GM12878 (cell line): ENCODE measurements around the gene NKD2. TPM values are rescaled to one million over a fixed set of nuclear protein-coding genes. Genes with fewer than 3 reads are reported as not detected.

Experiments
- ESRRA ChIP-seq: IDR thresholded peaks from 2 replicates; pipeline ENCODE4 v1.6.1; 2012; ENCODE audit warnings: mild to moderate bottlenecking, low read length, improper control_type of control experiment
- FOXM1 ChIP-seq: IDR thresholded peaks from 2 replicates; pipeline ENCODE4 v1.6.1; 2012; ENCODE audit warnings: low read depth, mild to moderate bottlenecking, inconsistent platforms, low read length, moderate library complexity
- MEF2A ChIP-seq: IDR thresholded peaks from 2 replicates; pipeline ENCODE4 v1.6.1; 2011; ENCODE audit warnings: low read depth, mild to moderate bottlenecking, low read length, moderate library complexity; ENCODE audit not compliant: insufficient read depth
- NFXL1 ChIP-seq: fragments of 450-650 bp; IDR thresholded peaks from 2 replicates; pipeline ENCODE4 v1.6.1; 2017; ENCODE audit warnings: antibody characterized with exemption, mild to moderate bottlenecking, borderline replicate concordance
- polyA plus RNA-seq, 11 experiments: library from polyadenylated mRNA; depleted of rRNA in 4 of 11; unstranded in 6 of 11; stranded (reverse) in 5 of 11; fragments of >200 nt; fragmentation: Nextera tagmentation in 4 of 11; fragmentation: Illumina TruSeq in 1 of 11; extraction: Ambion mirVana in 4 of 11; extraction: Trizol in 1 of 11; gene quantifications; 1 replicate in 1 of 11; 2 replicates in 10 of 11; pipeline versions ENCODE4 v1.2.1 to v1.2.3, GENCODE V29; 2011 to 2016; ENCODE audit warnings: inconsistent platforms in 2 of 11, missing spikeins in 2 of 11, low read depth in 1 of 11
- total RNA-seq, 4 experiments: library from RNA; depleted of rRNA in 3 of 4; stranded (reverse); fragments of >200 nt in 3 of 4; fragmentation: Illumina TruSeq in 1 of 4; extraction: Trizol in 1 of 4; gene quantifications; 2 replicates each; pipeline versions ENCODE4 v1.2.1 to v1.2.3, GENCODE V29; 2013 to 2021
- TF ChIP-seq, protein P1 (sequence below): IDR thresholded peaks from 2 replicates; pipeline ENCODE4 v1.6.1; 2012; ENCODE audit warnings: improper control_type of control experiment, low read depth, low read length; ENCODE audit not compliant: insufficient replicate concordance
- TF ChIP-seq, protein P2 (sequence below): IDR thresholded peaks from 2 replicates; pipeline ENCODE4 v1.6.1; 2011; ENCODE audit warnings: borderline replicate concordance, low read depth, mild to moderate bottlenecking, moderate library complexity, mixed read lengths, low read length; ENCODE audit not compliant: insufficient read depth; ENCODE audit errors: extremely low read length
- TF ChIP-seq, protein P3 (sequence below): fragments of 450-650 bp; IDR thresholded peaks from 2 replicates; pipeline ENCODE4 v1.6.1; 2016; ENCODE audit warnings: mild to moderate bottlenecking, moderate library complexity, borderline replicate concordance

The NKD2 gene
- total and polyA plus RNA-seq, 10 of the 15 experiments (the other 5 are each of a cell fraction or from before 2014, with no cell fraction given): 0.20 to 0.83 (median 0.26) TPM; not detected in 7

- TF ChIP-seq, protein P1, sequence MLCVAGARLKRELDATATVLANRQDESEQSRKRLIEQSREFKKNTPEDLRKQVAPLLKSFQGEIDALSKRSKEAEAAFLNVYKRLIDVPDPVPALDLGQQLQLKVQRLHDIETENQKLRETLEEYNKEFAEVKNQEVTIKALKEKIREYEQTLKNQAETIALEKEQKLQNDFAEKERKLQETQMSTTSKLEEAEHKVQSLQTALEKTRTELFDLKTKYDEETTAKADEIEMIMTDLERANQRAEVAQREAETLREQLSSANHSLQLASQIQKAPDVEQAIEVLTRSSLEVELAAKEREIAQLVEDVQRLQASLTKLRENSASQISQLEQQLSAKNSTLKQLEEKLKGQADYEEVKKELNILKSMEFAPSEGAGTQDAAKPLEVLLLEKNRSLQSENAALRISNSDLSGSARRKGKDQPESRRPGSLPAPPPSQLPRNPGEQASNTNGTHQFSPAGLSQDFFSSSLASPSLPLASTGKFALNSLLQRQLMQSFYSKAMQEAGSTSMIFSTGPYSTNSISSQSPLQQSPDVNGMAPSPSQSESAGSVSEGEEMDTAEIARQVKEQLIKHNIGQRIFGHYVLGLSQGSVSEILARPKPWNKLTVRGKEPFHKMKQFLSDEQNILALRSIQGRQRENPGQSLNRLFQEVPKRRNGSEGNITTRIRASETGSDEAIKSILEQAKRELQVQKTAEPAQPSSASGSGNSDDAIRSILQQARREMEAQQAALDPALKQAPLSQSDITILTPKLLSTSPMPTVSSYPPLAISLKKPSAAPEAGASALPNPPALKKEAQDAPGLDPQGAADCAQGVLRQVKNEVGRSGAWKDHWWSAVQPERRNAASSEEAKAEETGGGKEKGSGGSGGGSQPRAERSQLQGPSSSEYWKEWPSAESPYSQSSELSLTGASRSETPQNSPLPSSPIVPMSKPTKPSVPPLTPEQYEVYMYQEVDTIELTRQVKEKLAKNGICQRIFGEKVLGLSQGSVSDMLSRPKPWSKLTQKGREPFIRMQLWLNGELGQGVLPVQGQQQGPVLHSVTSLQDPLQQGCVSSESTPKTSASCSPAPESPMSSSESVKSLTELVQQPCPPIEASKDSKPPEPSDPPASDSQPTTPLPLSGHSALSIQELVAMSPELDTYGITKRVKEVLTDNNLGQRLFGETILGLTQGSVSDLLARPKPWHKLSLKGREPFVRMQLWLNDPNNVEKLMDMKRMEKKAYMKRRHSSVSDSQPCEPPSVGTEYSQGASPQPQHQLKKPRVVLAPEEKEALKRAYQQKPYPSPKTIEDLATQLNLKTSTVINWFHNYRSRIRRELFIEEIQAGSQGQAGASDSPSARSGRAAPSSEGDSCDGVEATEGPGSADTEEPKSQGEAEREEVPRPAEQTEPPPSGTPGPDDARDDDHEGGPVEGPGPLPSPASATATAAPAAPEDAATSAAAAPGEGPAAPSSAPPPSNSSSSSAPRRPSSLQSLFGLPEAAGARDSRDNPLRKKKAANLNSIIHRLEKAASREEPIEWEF: no peak
- TF ChIP-seq, protein P2, sequence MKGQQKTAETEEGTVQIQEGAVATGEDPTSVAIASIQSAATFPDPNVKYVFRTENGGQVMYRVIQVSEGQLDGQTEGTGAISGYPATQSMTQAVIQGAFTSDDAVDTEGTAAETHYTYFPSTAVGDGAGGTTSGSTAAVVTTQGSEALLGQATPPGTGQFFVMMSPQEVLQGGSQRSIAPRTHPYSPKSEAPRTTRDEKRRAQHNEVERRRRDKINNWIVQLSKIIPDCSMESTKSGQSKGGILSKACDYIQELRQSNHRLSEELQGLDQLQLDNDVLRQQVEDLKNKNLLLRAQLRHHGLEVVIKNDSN: no peak
- no peak for TF ChIP-seq MEF2A
- TF ChIP-seq, protein P3, sequence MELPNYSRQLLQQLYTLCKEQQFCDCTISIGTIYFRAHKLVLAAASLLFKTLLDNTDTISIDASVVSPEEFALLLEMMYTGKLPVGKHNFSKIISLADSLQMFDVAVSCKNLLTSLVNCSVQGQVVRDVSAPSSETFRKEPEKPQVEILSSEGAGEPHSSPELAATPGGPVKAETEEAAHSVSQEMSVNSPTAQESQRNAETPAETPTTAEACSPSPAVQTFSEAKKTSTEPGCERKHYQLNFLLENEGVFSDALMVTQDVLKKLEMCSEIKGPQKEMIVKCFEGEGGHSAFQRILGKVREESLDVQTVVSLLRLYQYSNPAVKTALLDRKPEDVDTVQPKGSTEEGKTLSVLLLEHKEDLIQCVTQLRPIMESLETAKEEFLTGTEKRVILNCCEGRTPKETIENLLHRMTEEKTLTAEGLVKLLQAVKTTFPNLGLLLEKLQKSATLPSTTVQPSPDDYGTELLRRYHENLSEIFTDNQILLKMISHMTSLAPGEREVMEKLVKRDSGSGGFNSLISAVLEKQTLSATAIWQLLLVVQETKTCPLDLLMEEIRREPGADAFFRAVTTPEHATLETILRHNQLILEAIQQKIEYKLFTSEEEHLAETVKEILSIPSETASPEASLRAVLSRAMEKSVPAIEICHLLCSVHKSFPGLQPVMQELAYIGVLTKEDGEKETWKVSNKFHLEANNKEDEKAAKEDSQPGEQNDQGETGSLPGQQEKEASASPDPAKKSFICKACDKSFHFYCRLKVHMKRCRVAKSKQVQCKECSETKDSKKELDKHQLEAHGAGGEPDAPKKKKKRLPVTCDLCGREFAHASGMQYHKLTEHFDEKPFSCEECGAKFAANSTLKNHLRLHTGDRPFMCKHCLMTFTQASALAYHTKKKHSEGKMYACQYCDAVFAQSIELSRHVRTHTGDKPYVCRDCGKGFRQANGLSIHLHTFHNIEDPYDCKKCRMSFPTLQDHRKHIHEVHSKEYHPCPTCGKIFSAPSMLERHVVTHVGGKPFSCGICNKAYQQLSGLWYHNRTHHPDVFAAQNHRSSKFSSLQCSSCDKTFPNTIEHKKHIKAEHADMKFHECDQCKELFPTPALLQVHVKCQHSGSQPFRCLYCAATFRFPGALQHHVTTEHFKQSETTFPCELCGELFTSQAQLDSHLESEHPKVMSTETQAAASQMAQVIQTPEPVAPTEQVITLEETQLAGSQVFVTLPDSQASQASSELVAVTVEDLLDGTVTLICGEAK: no peak
- TF ChIP-seq ESRRA: no peak
- no peak for TF ChIP-seq NFXL1
- no peak for TF ChIP-seq FOXM1
Measured at GRCh38 chr5:1062761-1063568, 54.4 kb downstream of the NKD2 start (continued).
